CD14-positive monocyte (primary cell): ENCODE data around the gene GRIN3A. TPM values are rescaled to one million over a fixed set of nuclear protein-coding genes. Genes with fewer than 3 reads are reported as not detected.

Source experiments
- DNase-seq, 3 donors: peaks; one replicate each; pipeline ENCODE4 v3.0.0-alpha.2; 2011 to 2022
- H2AFZ ChIP-seq: 2 replicates; pipeline ENCODE4 v1.6.0; 2012; ENCODE audit warnings: mild to moderate bottlenecking, low read depth, low read length, inconsistent platforms; ENCODE audit not compliant: insufficient read depth, poor library complexity, severe bottlenecking
- H3K27ac ChIP-seq, 2 donors: 1 replicate in 1 of 2; 2 replicates in 1 of 2; pipeline ENCODE4 v1.5.1; 2012 to 2013; ENCODE audit warnings: low read length in 2 of 2, control low read depth in 1 of 2, inconsistent platforms in 1 of 2, low read depth in 1 of 2, mild to moderate bottlenecking in 1 of 2
- H3K27me3 ChIP-seq, 2 donors: one replicate each; pipeline versions ENCODE4 v1.6.0 to v1.6.1; 2011 to 2013; ENCODE audit warnings: low read length in 2 of 2; ENCODE audit not compliant: control insufficient read depth in 2 of 2, insufficient read depth in 2 of 2
- H3K36me3 ChIP-seq, 2 donors: replicated peaks in 1 of 2; 1 replicate in 1 of 2; 2 replicates in 1 of 2; pipeline versions ENCODE4 v1.5.1 to v1.6.1; 2012 to 2013; ENCODE audit warnings: low read length in 2 of 2, control low read depth in 1 of 2, inconsistent platforms in 1 of 2, mild to moderate bottlenecking in 1 of 2; ENCODE audit not compliant: insufficient read depth in 2 of 2, control insufficient read depth in 1 of 2
- H3K4me1 ChIP-seq, 2 donors: 1 replicate in 1 of 2; 2 replicates in 1 of 2; pipeline versions ENCODE4 v1.5.1 to v1.6.1; 2012 to 2013; ENCODE audit warnings: low read length in 2 of 2, control low read depth in 1 of 2, inconsistent platforms in 1 of 2, mild to moderate bottlenecking in 1 of 2, moderate library complexity in 1 of 2; ENCODE audit not compliant: insufficient read depth in 2 of 2, control insufficient read depth in 1 of 2
- H3K4me2 ChIP-seq: replicated peaks from 2 replicates; pipeline ENCODE3; 2012; ENCODE audit warnings: low read length, moderate library complexity, mild to moderate bottlenecking; ENCODE audit not compliant: poor library complexity, severe bottlenecking; ENCODE audit errors: extremely low read depth
- H3K4me3 ChIP-seq, 3 experiments: fragments of 200-600 bp in 1 of 3; sonication (generic) in 1 of 3; replicated peaks in 1 of 3; 1 replicate in 2 of 3; 2 replicates in 1 of 3; pipeline ENCODE4 v1.5.1; 2011 to 2013; ENCODE audit warnings: low read length in 3 of 3, mild to moderate bottlenecking in 3 of 3, control low read depth in 2 of 3, low read depth in 2 of 3, inconsistent platforms in 1 of 3, moderate library complexity in 1 of 3
- H3K79me2 ChIP-seq: 2 replicates; pipeline ENCODE4 v1.6.0; 2012; ENCODE audit warnings: mild to moderate bottlenecking, control low read depth, inconsistent platforms, low read length, moderate library complexity; ENCODE audit not compliant: insufficient read depth
- H3K9ac ChIP-seq: 2 replicates; pipeline ENCODE4 v1.6.0; 2017; ENCODE audit warnings: low read length, mild to moderate bottlenecking; ENCODE audit not compliant: insufficient read depth, poor library complexity, severe bottlenecking
- H3K9me3 ChIP-seq, 2 donors: replicated peaks in 1 of 2; 1 replicate in 1 of 2; 2 replicates in 1 of 2; pipeline versions ENCODE4 v1.5.1 to v1.6.1; 2012 to 2013; ENCODE audit warnings: low read length in 2 of 2, control low read depth in 1 of 2; ENCODE audit not compliant: control insufficient read depth in 1 of 2, insufficient read depth in 1 of 2
- H4K20me1 ChIP-seq: 2 replicates; pipeline ENCODE4 v1.6.0; 2012; ENCODE audit warnings: mild to moderate bottlenecking, low read length, control low read depth, moderate library complexity; ENCODE audit not compliant: insufficient read depth
- H3K27ac Mint-ChIP-seq, 7 donors: one replicate each; pipeline ENCODE4 v1.8.0; 2020; ENCODE audit warnings: mild to moderate bottlenecking in 7 of 7, mixed read lengths in 7 of 7, moderate library complexity in 6 of 7, inconsistent platforms in 2 of 7
- H3K27me3 Mint-ChIP-seq, 3 donors: one replicate each; pipeline ENCODE4 v1.8.0; 2021 to 2022; ENCODE audit warnings: low read depth in 3 of 3, mild to moderate bottlenecking in 3 of 3, mixed read lengths in 3 of 3, moderate library complexity in 3 of 3, inconsistent platforms in 1 of 3
- H3K36me3 Mint-ChIP-seq, 2 donors: one replicate each; pipeline ENCODE4 v1.8.0; 2020; ENCODE audit warnings: mixed read lengths in 2 of 2, inconsistent platforms in 1 of 2, mild to moderate bottlenecking in 1 of 2
- H3K4me1 Mint-ChIP-seq: one replicate; pipeline ENCODE4 v1.8.0; 2020; ENCODE audit warnings: mild to moderate bottlenecking, mixed read lengths
- H3K4me3 Mint-ChIP-seq, 2 donors: one replicate each; pipeline ENCODE4 v1.8.0; 2020; ENCODE audit warnings: mild to moderate bottlenecking in 2 of 2, mixed read lengths in 2 of 2, moderate library complexity in 1 of 2
- H3K9me3 Mint-ChIP-seq, 7 donors: one replicate each; pipeline ENCODE4 v1.8.0; 2020 to 2022; ENCODE audit warnings: mixed read lengths in 7 of 7, mild to moderate bottlenecking in 6 of 7, moderate library complexity in 6 of 7, inconsistent platforms in 2 of 7
- WGBS: methylation state at CpG from one replicate; pipeline ENCODE4 v1.1.5; 2013; ENCODE audit warnings: missing lambda C conversion rate; ENCODE audit not compliant: insufficient coverage; 5-methylcytosine and 5-hydroxymethylcytosine counted together
- intact Hi-C, 2 donors: fragments of 100-400 bp; cut with micrococcal nuclease; formaldehyde crosslinking; loops; one replicate each; pipeline versions ENCODE4 v1.15.0 to v1.15.1; 2023
- polyA plus RNA-seq, 3 donors: library from polyadenylated mRNA; depleted of rRNA in 1 of 3; unstranded in 2 of 3; stranded (reverse) in 1 of 3; fragments of 300-500 nt in 2 of 3; fragments of >200 nt in 1 of 3; fragmentation: Illumina TruSeq in 2 of 3; gene quantifications; 1 replicate in 2 of 3; 2 replicates in 1 of 3; pipeline ENCODE4 v1.2.3, GENCODE V29; 2012 to 2021
- TF ChIP-seq, protein P1 (sequence below): fragments of 200-600 bp; IDR thresholded peaks from one replicate; pipeline ENCODE4 v1.8.0; 2022; ENCODE audit warnings: antibody characterized with exemption, mild to moderate bottlenecking

GRIN3A gene
- polyA plus RNA-seq, 3 donors, result 0.11 to 0.39 (median 0.16) TPM

GRCh38 chr9:101594796-101595195, 143.7 kb downstream of the GRIN3A start, which contains the start of gene PPP3R2:
Gene PPP3R2 (minus strand): TSS chr9:101594969. CDS start chr9:101594921, 48 bp downstream.
- Mint-ChIP-seq H3K36me3 (no peaks in the 10 kb centered on the region), H3K27ac (no peak within 1 kb of the TSS), H3K4me1 (no peaks in the 10 kb centered on the region), H3K9me3 (peaks cover 0 to 2% (median 0%) of the 10 kb centered on the region in 7 donors), H3K4me3 (peak within 1 kb of the TSS in 1 of 2 donors; percentile 27), H3K27me3 (peaks cover 0 to 12% (median 5%) of the 10 kb centered on the region in 3 donors)
- Histone ChIP-seq H3K9me3 (no peaks in the 10 kb centered on the region), H3K36me3 (no peaks in the 10 kb centered on the region), H3K27me3 (peaks cover 0 to 10% of the 10 kb centered on the region in 2 donors), H3K4me2 (no peak within 1 kb of the TSS), H2AFZ (no peak within 1 kb of the TSS), H4K20me1 (no peaks in the 10 kb centered on the region), H3K4me1 (no peaks in the 10 kb centered on the region), H3K79me2 (no peaks in the 10 kb centered on the region), H3K4me3 (no peak within 1 kb of the TSS), H3K9ac (no peak within 1 kb of the TSS), H3K27ac (no peak within 1 kb of the TSS)
- no peak for DNase-seq
- TF ChIP-seq, protein P1, sequence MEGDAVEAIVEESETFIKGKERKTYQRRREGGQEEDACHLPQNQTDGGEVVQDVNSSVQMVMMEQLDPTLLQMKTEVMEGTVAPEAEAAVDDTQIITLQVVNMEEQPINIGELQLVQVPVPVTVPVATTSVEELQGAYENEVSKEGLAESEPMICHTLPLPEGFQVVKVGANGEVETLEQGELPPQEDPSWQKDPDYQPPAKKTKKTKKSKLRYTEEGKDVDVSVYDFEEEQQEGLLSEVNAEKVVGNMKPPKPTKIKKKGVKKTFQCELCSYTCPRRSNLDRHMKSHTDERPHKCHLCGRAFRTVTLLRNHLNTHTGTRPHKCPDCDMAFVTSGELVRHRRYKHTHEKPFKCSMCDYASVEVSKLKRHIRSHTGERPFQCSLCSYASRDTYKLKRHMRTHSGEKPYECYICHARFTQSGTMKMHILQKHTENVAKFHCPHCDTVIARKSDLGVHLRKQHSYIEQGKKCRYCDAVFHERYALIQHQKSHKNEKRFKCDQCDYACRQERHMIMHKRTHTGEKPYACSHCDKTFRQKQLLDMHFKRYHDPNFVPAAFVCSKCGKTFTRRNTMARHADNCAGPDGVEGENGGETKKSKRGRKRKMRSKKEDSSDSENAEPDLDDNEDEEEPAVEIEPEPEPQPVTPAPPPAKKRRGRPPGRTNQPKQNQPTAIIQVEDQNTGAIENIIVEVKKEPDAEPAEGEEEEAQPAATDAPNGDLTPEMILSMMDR, result no peak
- intact Hi-C loops, result no loop called here
- 95% methylated on average over 13 of the region's 19 CpGs for WGBS

DNA sequence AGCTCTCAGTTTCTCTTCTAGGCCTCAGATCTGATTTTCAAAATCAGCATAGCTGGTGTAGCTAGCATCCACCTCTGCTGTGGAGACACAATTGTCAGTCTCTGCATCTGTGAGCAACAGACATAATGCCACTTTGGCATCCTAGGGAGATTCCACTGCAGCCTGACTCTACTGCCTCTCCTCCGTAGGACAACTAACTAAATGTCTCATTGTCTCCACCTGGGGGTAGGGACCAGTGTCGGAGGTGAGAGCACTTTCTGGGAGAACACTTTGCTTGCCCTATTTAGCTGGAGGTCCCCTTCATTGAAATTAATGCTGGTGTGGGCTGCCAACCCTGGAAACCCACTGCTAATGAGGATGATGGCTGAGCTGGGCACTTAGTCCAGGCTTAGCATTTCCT, 145.1 kb downstream of the GRIN3A start:
- no peaks in the 10 kb centered on the region for H3K36me3 ChIP-seq
- no peak overlapping the region for H3K9ac ChIP-seq
- intact Hi-C loops, result no loop called here
- Mint-ChIP-seq H3K4me3 (no peak overlapping the region), H3K9me3 (peaks cover 0 to 2% (median 0%) of the 10 kb centered on the region in 7 donors), H3K27me3 (peaks cover 0 to 12% (median 5%) of the 10 kb centered on the region in 3 donors), H3K36me3 (no peaks in the 10 kb centered on the region), H3K4me1 (no peaks in the 10 kb centered on the region), H3K27ac (no peak overlapping the region)
- TF ChIP-seq, protein P1, result no peak
- DNase-seq, result no peak
- H3K4me2 ChIP-seq, result no peak overlapping the region
- no peaks in the 10 kb centered on the region for H4K20me1 ChIP-seq
- H3K27ac ChIP-seq, result no peak overlapping the region
- H3K4me3 ChIP-seq, result no peak overlapping the region
- H3K4me1 ChIP-seq, result no peaks in the 10 kb centered on the region
- H3K79me2 ChIP-seq, result no peaks in the 10 kb centered on the region
- peaks cover 0 to 3% of the 10 kb centered on the region in 2 donors for H3K27me3 ChIP-seq
- H2AFZ ChIP-seq, result no peak overlapping the region
- 100% methylated on average over 1 of the region's 2 CpGs for WGBS
- H3K9me3 ChIP-seq, result no peaks in the 10 kb centered on the region
